Astrocyte (in vitro differentiated cells and primary cell): ENCODE data around the gene KCNK6. TPM values are rescaled to one million over a fixed set of nuclear protein-coding genes. Genes with fewer than 3 reads are reported as not detected.

ENCODE experiments used
- DNase-seq: peaks from one replicate; pipeline ENCODE4 v3.0.0-alpha.2; 2010; ENCODE audit warnings: low read depth
- FAIRE-seq: peaks from 2 replicates; lab custom pipeline; 2011; peaks lifted over from hg19 to GRCh38; lab: Jason Lieb, UNC
- H2AFZ ChIP-seq: 2 replicates; pipeline ENCODE4 v1.6.0; 2012; ENCODE audit warnings: low read depth, low read length, inconsistent platforms
- H3K27ac ChIP-seq: 2 replicates; pipeline ENCODE4 v1.5.1; 2011; ENCODE audit warnings: low read depth, low read length, inconsistent platforms
- H3K27me3 ChIP-seq: 2 replicates; pipeline ENCODE4 v1.6.0; 2011; ENCODE audit warnings: low read length, inconsistent platforms; ENCODE audit not compliant: insufficient read depth
- H3K36me3 ChIP-seq: 2 replicates; pipeline ENCODE4 v1.5.1; 2011; ENCODE audit warnings: low read length, inconsistent platforms; ENCODE audit not compliant: insufficient read depth
- H3K4me1 ChIP-seq: 2 replicates; pipeline ENCODE4 v1.5.1; 2011; ENCODE audit warnings: low read length, inconsistent platforms; ENCODE audit not compliant: insufficient read depth
- H3K4me2 ChIP-seq: 2 replicates; pipeline ENCODE4 v1.6.0; 2012; ENCODE audit warnings: low read length, inconsistent platforms
- H3K4me3 ChIP-seq: 2 replicates; pipeline ENCODE4 v1.5.1; 2011; ENCODE audit warnings: low read depth, mild to moderate bottlenecking, low read length, inconsistent platforms; ENCODE audit not compliant: insufficient read depth
- H3K79me2 ChIP-seq: 2 replicates; pipeline ENCODE4 v1.6.0; 2012; ENCODE audit warnings: mild to moderate bottlenecking, low read length, inconsistent platforms; ENCODE audit not compliant: insufficient read depth
- H3K9ac ChIP-seq: 2 replicates; pipeline ENCODE4 v1.6.0; 2012; ENCODE audit warnings: mild to moderate bottlenecking, low read length, inconsistent platforms
- H3K9me3 ChIP-seq: 2 replicates; pipeline ENCODE4 v1.5.1; 2012; ENCODE audit warnings: low read depth, mild to moderate bottlenecking, low read length, inconsistent platforms; ENCODE audit not compliant: insufficient read depth
- H4K20me1 ChIP-seq: 2 replicates; pipeline ENCODE4 v1.6.0; 2012; ENCODE audit warnings: low read length, inconsistent platforms; ENCODE audit not compliant: insufficient read depth
- H3K27ac Mint-ChIP-seq: one replicate; pipeline ENCODE4 v1.8.0; 2021; ENCODE audit warnings: mild to moderate bottlenecking, mixed read lengths; ENCODE audit not compliant: unreplicated experiment
- H3K27me3 Mint-ChIP-seq: one replicate; pipeline ENCODE4 v1.8.0; 2021; ENCODE audit warnings: low read depth, mixed read lengths; ENCODE audit not compliant: unreplicated experiment
- H3K36me3 Mint-ChIP-seq: one replicate; pipeline ENCODE4 v1.8.0; 2021; ENCODE audit warnings: low read depth, mixed read lengths; ENCODE audit not compliant: unreplicated experiment
- H3K4me1 Mint-ChIP-seq: one replicate; pipeline ENCODE4 v1.8.0; 2021; ENCODE audit warnings: low read depth, mixed read lengths; ENCODE audit not compliant: unreplicated experiment
- H3K4me3 Mint-ChIP-seq: one replicate; pipeline ENCODE4 v1.8.0; 2021; ENCODE audit warnings: mild to moderate bottlenecking, moderate library complexity, mixed read lengths; ENCODE audit not compliant: unreplicated experiment
- H3K9me3 Mint-ChIP-seq: one replicate; pipeline ENCODE4 v1.8.0; 2021; ENCODE audit warnings: mild to moderate bottlenecking, mixed read lengths; ENCODE audit not compliant: unreplicated experiment
- CTCF ChIP-seq: IDR thresholded peaks from 2 replicates; pipeline ENCODE4 v1.5.1; 2011; ENCODE audit warnings: low read depth, mild to moderate bottlenecking, inconsistent platforms, low read length, moderate library complexity; ENCODE audit not compliant: insufficient read depth
- EZH2 ChIP-seq: IDR thresholded peaks from 2 replicates; pipeline ENCODE4 v1.6.1; 2012; ENCODE audit warnings: mild to moderate bottlenecking, low read length, inconsistent platforms; ENCODE audit not compliant: insufficient read depth
- total RNA-seq: library from RNA; stranded (reverse); gene quantifications from 2 replicates; pipeline ENCODE4 v1.2.1, GENCODE V29; 2021

KCNK6 gene
- total RNA-seq, 1 donor from 2014 or later: 8.6 TPM

GRCh38 chr19:38355728-38356725 is 36.4 kb downstream of the KCNK6 start:
- Histone ChIP-seq H3K27ac (no peak overlapping the region), H3K4me3 (no peak overlapping the region), H3K9ac (no peak overlapping the region), H4K20me1 (no peaks in the 10 kb centered on the region), H3K79me2 (no peaks in the 10 kb centered on the region), H3K9me3 (no peaks in the 10 kb centered on the region), H3K4me1 (no peaks in the 10 kb centered on the region), H3K4me2 (no peak overlapping the region), H3K27me3 (peaks cover 28% of the 10 kb centered on the region), H3K36me3 (no peaks in the 10 kb centered on the region), H2AFZ (no peak overlapping the region)
- TF ChIP-seq EZH2: no peak
- no peak for TF ChIP-seq CTCF
- DNase-seq: no peak
- H3K4me3 Mint-ChIP-seq: no peak overlapping the region
- H3K27ac Mint-ChIP-seq: no peak overlapping the region
- no peaks in the 10 kb centered on the region for H3K9me3 Mint-ChIP-seq
- H3K36me3 Mint-ChIP-seq: peaks cover 1% of the 10 kb centered on the region
- H3K4me1 Mint-ChIP-seq: no peaks in the 10 kb centered on the region
- peaks cover 50% of the 10 kb centered on the region for H3K27me3 Mint-ChIP-seq
- no peak for FAIRE-seq

- H3K9ac ChIP-seq: no peak overlapping the region
- no peaks in the 10 kb centered on the region for H4K20me1 ChIP-seq
- Mint-ChIP-seq H3K27me3 (peaks cover 53% of the 10 kb centered on the region), H3K27ac (no peak overlapping the region), H3K36me3 (peaks cover 1% of the 10 kb centered on the region), H3K4me3 (no peak overlapping the region), H3K9me3 (no peaks in the 10 kb centered on the region), H3K4me1 (no peaks in the 10 kb centered on the region)
- H3K4me1 ChIP-seq: peaks cover 9% of the 10 kb centered on the region
- no peak overlapping the region for H3K4me3 ChIP-seq
- DNase-seq (no peak), FAIRE-seq (no peak)
- H3K27me3 ChIP-seq: peaks cover 31% of the 10 kb centered on the region
- no peaks in the 10 kb centered on the region for H3K9me3 ChIP-seq
- H3K27ac ChIP-seq: no peak overlapping the region
- no peaks in the 10 kb centered on the region for H3K79me2 ChIP-seq
- no peaks in the 10 kb centered on the region for H3K36me3 ChIP-seq
- H3K4me2 ChIP-seq: no peak overlapping the region
- TF ChIP-seq CTCF (no peak), EZH2 (no peak)
- H2AFZ ChIP-seq: no peak overlapping the region
Measured at GRCh38 chr19:38358071-38358470, 38.4 kb downstream of the KCNK6 start.
